A549 (cell line): ENCODE measurements around the gene NT5C2. TPM values are rescaled to one million over a fixed set of nuclear protein-coding genes. Genes with fewer than 3 reads are reported as not detected.

Source experiments
- ATAC-seq, 2 experiments: fragments of 200-7000 bp in 1 of 2; fragments of >200 bp in 1 of 2; cut with Nextera tagmentation in 1 of 2; cut with Tn5 transposase in 1 of 2; 3 replicates each; pipeline versions ENCODE4 v1.8.0 to v1.9.1; 2018 to 2020; ENCODE audit warnings: mild to moderate bottlenecking in 1 of 2, moderate library complexity in 1 of 2
- CTCF ChIA-PET: fragments of 300-600 bp; sonication (Branson Sonifier 250); formaldehyde crosslinking; extraction: SDS; loops from one replicate; lab custom pipeline; 2021; ENCODE audit warnings: antibody characterized with exemption, inconsistent platforms; lab: Yijun Ruan, JAX
- POLR2A ChIA-PET: fragments of 350-600 bp; formaldehyde crosslinking; extraction: SDS; loops from one replicate; lab custom pipeline; 2021; ENCODE audit warnings: antibody characterized with exemption, inconsistent platforms; lab: Yijun Ruan, JAX
- DNase-seq, 2 experiments: peaks; one replicate each; pipeline versions ENCODE4 v3.0.0 to v3.0.0-alpha.2; 2011 to 2016; ENCODE audit warnings: low read depth in 1 of 2, low spot score in 1 of 2
- FAIRE-seq: peaks from 2 replicates; lab custom pipeline; 2011; peaks lifted over from hg19 to GRCh38; lab: Jason Lieb, UNC
- H3K27ac ChIP-seq, 2 experiments: fragments of >200 bp; sonication (Bioruptor Twin); formaldehyde crosslinking; 3 replicates each; pipeline ENCODE4 v1.5.1; 2016 to 2017
- H3K4me1 ChIP-seq: fragments of >200 bp; sonication (Bioruptor Twin); formaldehyde crosslinking; 3 replicates; pipeline ENCODE4 v1.6.1; 2016
- H3K4me2 ChIP-seq: fragments of >200 bp; sonication (Bioruptor Twin); formaldehyde crosslinking; 3 replicates; pipeline ENCODE4 v1.6.1; 2016
- H3K4me3 ChIP-seq: fragments of >200 bp; sonication (Bioruptor Twin); formaldehyde crosslinking; 3 replicates; pipeline ENCODE4 v1.5.1; 2016
- H3K9me3 ChIP-seq: fragments of >200 bp; sonication (Bioruptor Twin); formaldehyde crosslinking; 3 replicates; pipeline ENCODE4 v1.6.1; 2016
- ATOH8 ChIP-seq: fragments of 250-450 bp; sonication (Bioruptor Pico); IDR thresholded peaks from 2 replicates; pipeline ENCODE4 v1.5.0; 2020; ENCODE audit warnings: low read depth, mild to moderate bottlenecking, moderate library complexity
- CBX8 ChIP-seq: fragments of 200-600 bp; sonication (generic); IDR thresholded peaks from 2 replicates; pipeline ENCODE4 v1.6.1; 2016
- CEBPB ChIP-seq, 2 experiments: fragments of >200 bp in 1 of 2; sonication (Bioruptor Twin) in 1 of 2; formaldehyde crosslinking in 1 of 2; IDR thresholded peaks; 2 replicates each; pipeline ENCODE4 v1.6.1; 2012 to 2016
- EP300 ChIP-seq, 2 experiments: fragments of >200 bp; sonication (Bioruptor Twin); formaldehyde crosslinking; IDR thresholded peaks; 2 replicates in 1 of 2; 3 replicates in 1 of 2; pipeline ENCODE4 v1.6.1; 2016 to 2017
- ESRRA ChIP-seq: fragments of 150-350 bp; IDR thresholded peaks from 2 replicates; pipeline ENCODE4 v1.6.1; 2014; ENCODE audit warnings: mild to moderate bottlenecking, low read length, borderline replicate concordance
- FOSB ChIP-seq: fragments of 250-450 bp; sonication (Bioruptor Pico); IDR thresholded peaks from 2 replicates; pipeline ENCODE4 v1.5.0; 2020; ENCODE audit warnings: mild to moderate bottlenecking, moderate library complexity
- FOSL2 ChIP-seq, 2 experiments: fragments of 450-650 bp in 1 of 2; fragments of >200 bp in 1 of 2; sonication (Bioruptor Twin) in 1 of 2; formaldehyde crosslinking; IDR thresholded peaks; 2 replicates each; pipeline versions ENCODE4 v1.5.0 to v1.6.1; 2016 to 2020; ENCODE audit warnings: mild to moderate bottlenecking in 1 of 2, moderate library complexity in 1 of 2
- FOXS1 ChIP-seq: fragments of 250-450 bp; sonication (Bioruptor Pico); IDR thresholded peaks from 2 replicates; pipeline ENCODE4 v1.5.0; 2020; ENCODE audit warnings: mild to moderate bottlenecking, moderate library complexity
- HEYL ChIP-seq: fragments of 250-450 bp; sonication (Bioruptor Pico); IDR thresholded peaks from 2 replicates; pipeline ENCODE4 v1.8.0; 2021; ENCODE audit warnings: mild to moderate bottlenecking, moderate library complexity
- HOXA7 ChIP-seq: fragments of 250-450 bp; sonication (Bioruptor Pico); IDR thresholded peaks from 2 replicates; pipeline ENCODE4 v1.5.0; 2020; ENCODE audit warnings: mild to moderate bottlenecking, moderate library complexity
- HOXB13 ChIP-seq: fragments of 250-450 bp; sonication (Bioruptor Pico); IDR thresholded peaks from 2 replicates; pipeline ENCODE4 v1.5.0; 2020; ENCODE audit warnings: low read depth, mild to moderate bottlenecking, moderate library complexity
- KDM1A ChIP-seq: fragments of 200-600 bp; sonication (generic); IDR thresholded peaks from 2 replicates; pipeline ENCODE4 v1.6.1; 2016; ENCODE audit warnings: low read depth, mild to moderate bottlenecking
- MAFK ChIP-seq: fragments of 450-650 bp; IDR thresholded peaks from 2 replicates; pipeline ENCODE4 v1.6.1; 2014; ENCODE audit not compliant: partially characterized antibody
- MYC ChIP-seq: IDR thresholded peaks from 2 replicates; pipeline ENCODE4 v1.6.1; 2012; ENCODE audit warnings: mild to moderate bottlenecking, inconsistent platforms, low read length, improper control_type of control experiment, borderline replicate concordance
- NFE2L2 ChIP-seq: fragments of 150-350 bp; conservative IDR thresholded peaks from 2 replicates; pipeline ENCODE4 v1.6.1; 2014; ENCODE audit warnings: low read length
- NPAS2 ChIP-seq: fragments of 250-450 bp; sonication (Bioruptor Pico); IDR thresholded peaks from 2 replicates; pipeline ENCODE4 v1.8.0; 2022; ENCODE audit warnings: mild to moderate bottlenecking, moderate library complexity, borderline replicate concordance
- POLR2AphosphoS2 ChIP-seq: conservative IDR thresholded peaks from 2 replicates; pipeline ENCODE4 v1.6.1; 2012; ENCODE audit warnings: low read length, improper control_type of control experiment, inconsistent platforms
- TP53 ChIP-seq: fragments of 250-450 bp; sonication (Bioruptor Pico); IDR thresholded peaks from 2 replicates; pipeline ENCODE4 v1.5.0; 2021; ENCODE audit warnings: mild to moderate bottlenecking, moderate library complexity
- ZC3H11A ChIP-seq: fragments of 450-650 bp; IDR thresholded peaks from 2 replicates; pipeline ENCODE4 v1.6.1; 2014; ENCODE audit warnings: antibody characterized with exemption, mild to moderate bottlenecking
- ZFP36 ChIP-seq: fragments of 450-650 bp; IDR thresholded peaks from 2 replicates; pipeline ENCODE4 v1.6.1; 2014; ENCODE audit warnings: borderline replicate concordance; ENCODE audit not compliant: partially characterized antibody
- ZSCAN20 ChIP-seq: fragments of 250-450 bp; sonication (Bioruptor Pico); IDR thresholded peaks from 2 replicates; pipeline ENCODE4 v1.8.0; 2022; ENCODE audit warnings: mild to moderate bottlenecking, moderate library complexity
- WGBS: methylation state at CpG from one replicate; pipeline ENCODE4 v1.1.6; 2017; ENCODE audit errors: missing lambda C conversion rate; 5-methylcytosine and 5-hydroxymethylcytosine counted together
- polyA plus RNA-seq, 4 experiments: library from polyadenylated mRNA; depleted of rRNA in 3 of 4; stranded (reverse); fragments of >200 nt; fragmentation: RNase III in 1 of 4; extraction: RNeasy Plus Mini Kit Qiagen cat#74134 plus additional on column Dnase treatment in 1 of 4; gene quantifications; 2 replicates in 3 of 4; 3 replicates in 1 of 4; pipeline ENCODE4 v1.2.3, GENCODE V29; 2011 to 2017
- TF ChIP-seq, protein P1 (sequence below): IDR thresholded peaks from 2 replicates; pipeline ENCODE4 v1.6.1; 2012; ENCODE audit warnings: low read depth, borderline replicate concordance

Gene NT5C2
- polyA plus RNA-seq, 2 of the 4 experiments (the other 2 are of a cell fraction), result 86.4 to 177 TPM

GRCh38 chr10:103117247-103117646, 75.8 kb downstream of the NT5C2 start:
- DNase-seq (no peak), FAIRE-seq (peak; percentile 23), ATAC-seq (peak in 1 of 2 experiments; percentile 17; a peak in 1 of 6 replicates)
- Histone ChIP-seq H3K4me1 (peaks cover 49% of the 10 kb centered on the region), H3K9me3 (no peaks in the 10 kb centered on the region), H3K27ac (no peak overlapping the region), H3K4me2 (no peak overlapping the region), H3K4me3 (no peak overlapping the region)
- CTCF ChIA-PET, result interaction anchor here (1.6 kb wide), 2 partner anchors 127 to 132 kb away, joined by 4 to 9 read pairs; no protein-coding TSS in a partner anchor
- TF ChIP-seq NFE2L2 (no peak), ZSCAN20 (CRISPR knock-in tag) (no peak), FOSL2 (IDR thresholded peaks at IDR 0.05) (no peak), FOSL2 (CRISPR knock-in tag; IDR thresholded peaks at IDR 0.05) (no peak), TP53 (no peak), NPAS2 (CRISPR knock-in tag) (no peak), EP300 (IDR thresholded peaks at IDR 0.05) (no peak), ESRRA (no peak), POLR2AphosphoS2 (no peak), FOSB (CRISPR knock-in tag) (no peak), CEBPB (IDR thresholded peaks at IDR 0.05) (no peak), MAFK (no peak), ZFP36 (no peak), KDM1A (no peak), ATOH8 (CRISPR knock-in tag) (no peak), ZC3H11A (no peak), HOXB13 (CRISPR knock-in tag) (no peak), HOXA7 (no peak), FOXS1 (CRISPR knock-in tag) (no peak)
- TF ChIP-seq, protein P1, sequence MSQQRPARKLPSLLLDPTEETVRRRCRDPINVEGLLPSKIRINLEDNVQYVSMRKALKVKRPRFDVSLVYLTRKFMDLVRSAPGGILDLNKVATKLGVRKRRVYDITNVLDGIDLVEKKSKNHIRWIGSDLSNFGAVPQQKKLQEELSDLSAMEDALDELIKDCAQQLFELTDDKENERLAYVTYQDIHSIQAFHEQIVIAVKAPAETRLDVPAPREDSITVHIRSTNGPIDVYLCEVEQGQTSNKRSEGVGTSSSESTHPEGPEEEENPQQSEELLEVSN, result no peak
- WGBS, result 79% methylated on average over 2 of the region's 2 CpGs
- POLR2A ChIA-PET, result no interaction called here

- Histone ChIP-seq H3K4me2 (no peak overlapping the region), H3K9me3 (no peaks in the 10 kb centered on the region), H3K4me3 (no peak overlapping the region), H3K4me1 (peaks cover 43% of the 10 kb centered on the region), H3K27ac (no peak overlapping the region)
- FAIRE-seq (no peak), DNase-seq (no peak), ATAC-seq (no peak)
- TF ChIP-seq EP300 (IDR thresholded peaks at IDR 0.05), result no peak
- no peak for TF ChIP-seq ATOH8 (CRISPR knock-in tag)
- TF ChIP-seq ESRRA, result no peak
- TF ChIP-seq NPAS2 (CRISPR knock-in tag), result no peak
- TF ChIP-seq CBX8, result no peak
- TF ChIP-seq MYC, result no peak
- no peak for TF ChIP-seq FOXS1 (CRISPR knock-in tag)
- TF ChIP-seq HEYL (CRISPR knock-in tag), result no peak
- CTCF ChIA-PET, result no interaction called here
- 93% methylated on average over 6 of the region's 6 CpGs for WGBS
- POLR2A ChIA-PET, result no interaction called here
Observed at GRCh38 chr10:103114876-103115275, 78.2 kb downstream of the NT5C2 start.
